Lung (tissue), 12 donors: Measurements from ENCODE around the gene CD8B. TPM values are rescaled to one million over a fixed set of nuclear protein-coding genes. Genes with fewer than 3 reads are reported as not detected.

Source experiments
- ATAC-seq: fragments of 200-7000 bp; cut with Tn5 transposase; one replicate; pipeline ENCODE4 v1.9.1; 2020; ENCODE audit warnings: moderate number of reproducible peaks; ENCODE audit not compliant: insufficient read depth, low FRiP score
- DNase-seq, 3 donors: peaks; one replicate each; pipeline ENCODE4 v3.0.0-alpha.2; 2013 to 2017
- H3K27ac ChIP-seq, 2 donors: one replicate each; pipeline ENCODE4 v1.5.1; 2013; ENCODE audit warnings: mild to moderate bottlenecking in 2 of 2, moderate library complexity in 2 of 2, control low read depth in 1 of 2, inconsistent platforms in 1 of 2, low read depth in 1 of 2, low read length in 1 of 2
- H3K27me3 ChIP-seq, 3 donors: one replicate each; pipeline ENCODE4 v1.5.1; 2013; ENCODE audit warnings: low read length in 2 of 3; ENCODE audit not compliant: control insufficient read depth in 3 of 3, insufficient read depth in 3 of 3
- H3K36me3 ChIP-seq, 4 donors: one replicate each; pipeline ENCODE4 v1.5.1; 2013; ENCODE audit warnings: low read length in 4 of 4, mild to moderate bottlenecking in 1 of 4, moderate library complexity in 1 of 4; ENCODE audit not compliant: control insufficient read depth in 4 of 4, insufficient read depth in 4 of 4
- H3K4me1 ChIP-seq, 5 donors: one replicate each; pipeline ENCODE4 v1.5.1; 2013; ENCODE audit warnings: low read length in 5 of 5, mild to moderate bottlenecking in 2 of 5, moderate library complexity in 1 of 5; ENCODE audit not compliant: control insufficient read depth in 5 of 5, insufficient read depth in 5 of 5
- H3K4me3 ChIP-seq: one replicate; pipeline ENCODE4 v1.5.1; 2013; ENCODE audit warnings: mild to moderate bottlenecking, control low read depth, moderate library complexity
- H3K9ac ChIP-seq, 2 donors: one replicate each; pipeline ENCODE4 v1.5.1; 2013; ENCODE audit warnings: low read length in 2 of 2, control low read depth in 1 of 2; ENCODE audit not compliant: insufficient read depth in 1 of 2
- H3K9me3 ChIP-seq, 4 donors: one replicate each; pipeline ENCODE4 v1.5.1; 2013; ENCODE audit warnings: low read length in 3 of 4, mild to moderate bottlenecking in 1 of 4, moderate library complexity in 1 of 4; ENCODE audit not compliant: control insufficient read depth in 4 of 4, insufficient read depth in 3 of 4
- WGBS, 2 donors: extraction: QIAGEN DNeasy Blood & Tissue Kit; methylation state at CpG; one replicate each; pipeline ENCODE4 v1.1.7; 2013; 5-methylcytosine and 5-hydroxymethylcytosine counted together
- polyA plus RNA-seq, 2 donors: library from polyadenylated mRNA; stranded (reverse); fragments of 200-250 nt; gene quantifications; one replicate each; pipeline ENCODE4 v1.2.1, GENCODE V29; 2013
- total RNA-seq, 2 donors: library from RNA; depleted of rRNA in 1 of 2; stranded (reverse); fragments of >200 nt in 1 of 2; gene quantifications; one replicate each; pipeline ENCODE4 v1.2.1, GENCODE V29; 2014 to 2021
- TF ChIP-seq, protein P1 (sequence below): IDR thresholded peaks from 2 replicates; pipeline ENCODE4 v1.5.1; 2012; ENCODE audit warnings: mild to moderate bottlenecking; ENCODE audit errors: control extremely low read depth, extremely low read depth
- donor health status: control.
- donor health status: control.
- donor health status: Bipolar disorder and iron deficiency.
- donor health status: healthy.
- donor health status: DM: yes; HTN: yes; CAD: no.

The CD8B gene
- total and polyA plus RNA-seq, 4 donors = 0.28 to 2.1 (median 1.1) TPM

DNA sequence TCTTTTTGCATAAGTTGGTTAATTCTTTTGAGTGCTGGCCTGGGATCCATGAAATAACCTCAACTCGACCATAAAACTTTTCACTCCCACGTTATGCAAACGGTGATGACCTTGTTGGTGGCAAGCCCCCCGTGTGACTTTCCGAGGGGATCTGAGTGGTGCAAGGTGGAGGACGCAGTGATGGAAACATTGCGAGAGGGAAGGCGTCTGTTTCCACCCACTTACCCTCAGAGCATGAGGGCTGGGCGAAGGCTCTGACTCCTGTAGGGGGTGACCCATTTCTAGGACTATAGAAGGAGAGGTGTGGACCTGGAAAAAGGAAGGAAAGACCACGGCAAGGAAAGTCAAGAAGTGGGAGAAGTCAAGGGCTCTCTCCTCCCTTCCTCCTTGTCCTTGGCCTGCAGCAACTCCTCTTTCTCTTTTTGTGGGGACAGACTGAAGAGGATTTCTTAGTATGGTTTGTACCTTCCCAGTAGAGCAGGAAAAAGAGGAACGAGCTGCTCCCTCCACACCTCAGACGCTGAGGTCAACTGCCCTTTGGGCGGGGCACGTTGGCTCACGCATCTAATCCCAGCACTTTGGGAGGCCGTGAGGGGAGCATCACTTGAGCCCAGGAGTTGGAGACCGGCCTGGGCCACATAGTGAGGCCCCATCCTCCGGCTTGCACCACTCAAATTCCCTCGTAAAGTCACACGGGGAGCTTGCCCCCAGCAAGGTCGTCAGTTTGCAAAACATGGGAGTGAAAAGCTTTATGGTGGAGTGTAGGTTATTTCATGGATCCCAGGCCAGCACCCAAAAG is 55.4 kb downstream of the CD8B start:
- Histone ChIP-seq H3K27ac (no peak overlapping the region), H3K36me3 (no peaks in the 10 kb centered on the region), H3K9ac (no peak overlapping the region), H3K9me3 (peaks cover 0 to 4% (median 0%) of the 10 kb centered on the region in 4 donors), H3K4me3 (no peak overlapping the region), H3K27me3 (peaks cover 0 to 26% (median 23%) of the 10 kb centered on the region in 3 donors), H3K4me1 (peaks cover 0 to 20% (median 6%) of the 10 kb centered on the region in 5 donors)
- ATAC-seq = no peak
- TF ChIP-seq, protein P1, sequence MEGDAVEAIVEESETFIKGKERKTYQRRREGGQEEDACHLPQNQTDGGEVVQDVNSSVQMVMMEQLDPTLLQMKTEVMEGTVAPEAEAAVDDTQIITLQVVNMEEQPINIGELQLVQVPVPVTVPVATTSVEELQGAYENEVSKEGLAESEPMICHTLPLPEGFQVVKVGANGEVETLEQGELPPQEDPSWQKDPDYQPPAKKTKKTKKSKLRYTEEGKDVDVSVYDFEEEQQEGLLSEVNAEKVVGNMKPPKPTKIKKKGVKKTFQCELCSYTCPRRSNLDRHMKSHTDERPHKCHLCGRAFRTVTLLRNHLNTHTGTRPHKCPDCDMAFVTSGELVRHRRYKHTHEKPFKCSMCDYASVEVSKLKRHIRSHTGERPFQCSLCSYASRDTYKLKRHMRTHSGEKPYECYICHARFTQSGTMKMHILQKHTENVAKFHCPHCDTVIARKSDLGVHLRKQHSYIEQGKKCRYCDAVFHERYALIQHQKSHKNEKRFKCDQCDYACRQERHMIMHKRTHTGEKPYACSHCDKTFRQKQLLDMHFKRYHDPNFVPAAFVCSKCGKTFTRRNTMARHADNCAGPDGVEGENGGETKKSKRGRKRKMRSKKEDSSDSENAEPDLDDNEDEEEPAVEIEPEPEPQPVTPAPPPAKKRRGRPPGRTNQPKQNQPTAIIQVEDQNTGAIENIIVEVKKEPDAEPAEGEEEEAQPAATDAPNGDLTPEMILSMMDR = no peak
- WGBS, 2 donors = 80 to 85% methylated on average over 21 of the region's 21 CpGs
- no peak for DNase-seq

DNA sequence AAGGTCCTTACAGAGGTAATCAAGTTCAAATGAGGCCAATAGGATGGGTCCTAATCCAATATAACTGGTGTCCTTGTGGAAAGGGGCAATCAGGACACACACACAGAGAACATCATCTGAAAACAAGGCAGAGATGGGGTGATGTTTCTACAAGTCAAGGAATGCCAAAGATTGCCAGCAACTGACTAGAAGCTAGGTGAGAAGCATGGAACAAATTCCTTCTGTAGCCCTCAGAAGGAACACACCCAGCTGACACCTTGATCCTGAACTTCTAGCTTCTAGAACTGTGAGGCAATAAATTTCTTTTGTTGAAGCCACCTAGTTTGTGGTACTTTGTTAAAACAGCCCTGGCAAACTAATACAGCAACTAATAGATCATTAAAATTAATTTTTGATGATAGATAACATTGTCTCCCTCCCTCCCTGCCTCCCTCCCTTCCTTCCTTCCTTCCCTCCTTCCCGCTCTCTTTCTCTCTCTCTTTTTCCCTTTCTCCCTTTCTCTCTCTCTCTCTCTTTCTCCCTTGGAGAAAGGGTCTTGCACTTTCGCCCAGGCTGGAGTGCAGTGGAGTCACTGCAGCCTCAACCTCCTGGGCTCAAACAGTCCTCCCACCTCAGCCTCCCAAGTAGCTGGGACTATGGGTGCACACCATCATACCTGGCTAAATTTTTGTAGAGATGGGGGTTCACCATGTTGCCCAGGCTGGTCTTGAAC is 60.7 kb downstream of the CD8B start:
- Histone ChIP-seq H3K27me3 (peaks cover 0 to under 1% (median 0%) of the 10 kb centered on the region in 3 donors), H3K36me3 (no peaks in the 10 kb centered on the region), H3K9me3 (peaks cover 0 to 7% (median 5%) of the 10 kb centered on the region in 4 donors), H3K27ac (no peak overlapping the region), H3K4me3 (no peak overlapping the region), H3K4me1 (no peaks in the 10 kb centered on the region), H3K9ac (no peak overlapping the region)
- TF ChIP-seq, protein P1 = no peak
- ATAC-seq (no peak), DNase-seq (no peak)
- 72 to 84% methylated on average over 2 of the region's 2 CpGs for WGBS, 2 donors

DNA sequence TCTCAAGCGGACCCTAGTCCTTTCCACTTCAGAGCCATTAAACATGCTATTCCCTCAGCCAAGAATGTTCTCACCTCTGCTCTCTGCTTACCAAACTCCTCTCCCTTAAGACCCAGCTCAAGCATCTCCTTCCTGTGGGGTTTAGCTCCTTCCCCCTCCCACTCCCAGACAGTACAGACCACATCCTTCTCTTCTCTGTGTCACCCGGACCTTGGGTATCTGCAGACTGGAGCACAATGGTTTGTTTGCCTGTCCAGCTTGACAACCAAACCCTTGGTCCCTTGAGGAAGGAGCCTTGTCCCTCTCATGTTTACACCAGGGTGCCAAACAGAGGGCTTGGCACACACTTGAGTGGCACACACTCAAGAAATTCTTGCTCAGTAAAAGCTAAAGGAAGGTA is 66.8 kb downstream of the CD8B start:
- H3K27ac ChIP-seq = no peak overlapping the region
- DNase-seq (no peak), ATAC-seq (no peak)
- no peaks in the 10 kb centered on the region for H3K36me3 ChIP-seq
- no peak overlapping the region for H3K4me3 ChIP-seq
- WGBS, 2 donors = 56 to 69% methylated on average over 2 of the region's 2 CpGs
- H3K27me3 ChIP-seq = peaks cover 0 to 43% (median 38%) of the 10 kb centered on the region in 3 donors
- H3K9ac ChIP-seq = no peak overlapping the region
- H3K9me3 ChIP-seq = peaks cover 0 to 10% (median 7%) of the 10 kb centered on the region in 4 donors
- peaks cover 0 to 16% (median 2%) of the 10 kb centered on the region in 5 donors for H3K4me1 ChIP-seq
- TF ChIP-seq, protein P1 = no peak
